GM23248 (cell line): ENCODE results near the gene GPR39. TPM values are rescaled to one million over a fixed set of nuclear protein-coding genes. Genes with fewer than 3 reads are reported as not detected.

Experiments used
- DNase-seq: peaks from one replicate; pipeline ENCODE4 v3.0.0-alpha.2; 2015
- H2AFZ ChIP-seq: fragments of 200-600 bp; sonication (generic); 2 replicates; pipeline ENCODE4 v1.6.1; 2016; ENCODE audit warnings: antibody characterized with exemption
- H3F3A ChIP-seq: fragments of 200-600 bp; sonication (generic); 2 replicates; pipeline ENCODE4 v1.6.1; 2016; ENCODE audit warnings: mild to moderate bottlenecking, antibody characterized with exemption, mixed run types; ENCODE audit not compliant: insufficient read depth
- H3K27ac ChIP-seq: fragments of 200-600 bp; sonication (generic); 2 replicates; pipeline ENCODE4 v1.5.1; 2016; ENCODE audit warnings: mild to moderate bottlenecking
- H3K27me3 ChIP-seq: fragments of 200-600 bp; sonication (generic); replicated peaks from 2 replicates; pipeline ENCODE4 v1.6.1; 2016; ENCODE audit warnings: mild to moderate bottlenecking; ENCODE audit not compliant: insufficient read depth
- H3K36me3 ChIP-seq: fragments of 200-600 bp; sonication (generic); 2 replicates; pipeline ENCODE4 v1.6.1; 2016; ENCODE audit warnings: low read depth, mild to moderate bottlenecking
- H3K4me1 ChIP-seq: fragments of 200-600 bp; sonication (generic); 2 replicates; pipeline ENCODE4 v1.6.1; 2016; ENCODE audit warnings: mild to moderate bottlenecking; ENCODE audit not compliant: insufficient read depth
- H3K4me2 ChIP-seq: fragments of 200-600 bp; sonication (generic); one replicate; pipeline ENCODE4 v1.6.1; 2016; ENCODE audit warnings: mild to moderate bottlenecking; ENCODE audit not compliant: unreplicated experiment
- H3K4me3 ChIP-seq: fragments of 200-600 bp; sonication (generic); 2 replicates; pipeline ENCODE4 v1.5.1; 2016; ENCODE audit warnings: mild to moderate bottlenecking
- H3K79me2 ChIP-seq: fragments of 200-600 bp; sonication (generic); 2 replicates; pipeline ENCODE4 v1.6.1; 2016; ENCODE audit warnings: mild to moderate bottlenecking; ENCODE audit not compliant: insufficient read depth
- H3K9ac ChIP-seq: fragments of 200-600 bp; sonication (generic); 2 replicates; pipeline ENCODE4 v1.6.1; 2016; ENCODE audit warnings: mild to moderate bottlenecking
- H3K9me2 ChIP-seq: fragments of 200-600 bp; sonication (generic); 2 replicates; pipeline ENCODE4 v1.6.1; 2016; ENCODE audit warnings: mixed run types, mild to moderate bottlenecking, moderate library complexity; ENCODE audit not compliant: insufficient read depth
- H3K9me3 ChIP-seq: fragments of 200-600 bp; sonication (generic); one replicate; pipeline ENCODE4 v1.6.1; 2017; ENCODE audit warnings: low read depth
- H4K20me1 ChIP-seq: fragments of 200-600 bp; sonication (generic); 2 replicates; pipeline ENCODE4 v1.6.0; 2016; ENCODE audit not compliant: insufficient read depth
- EZH2 ChIP-seq: fragments of 200-600 bp; sonication (generic); IDR thresholded peaks from 2 replicates; pipeline ENCODE4 v1.6.1; 2018; ENCODE audit warnings: antibody characterized with exemption, mild to moderate bottlenecking; ENCODE audit not compliant: insufficient read depth, poor library complexity, severe bottlenecking
- EZH2phosphoT487 ChIP-seq: fragments of 200-600 bp; sonication (generic); IDR thresholded peaks from 2 replicates; pipeline ENCODE4 v1.6.1; 2018; ENCODE audit warnings: antibody characterized with exemption, moderate library complexity, mild to moderate bottlenecking, low read depth; ENCODE audit not compliant: insufficient read depth
- WGBS, 2 experiments: methylation state at CpG; one replicate each; pipeline ENCODE4 v1.1.6; 2015 to 2017; ENCODE audit warnings: low lambda C conversion rate in 2 of 2, low coverage in 1 of 2; ENCODE audit errors: missing lambda C conversion rate in 2 of 2; 5-methylcytosine and 5-hydroxymethylcytosine counted together
- in situ Hi-C: fragments of 300-500 bp; cut with MboI; formaldehyde crosslinking; loops from 2 replicates; pipeline ENCODE4 v1.15.0; 2020
- polyA plus RNA-seq: library from polyadenylated mRNA; unstranded; fragments of >200 nt; fragmentation: Nextera tagmentation; extraction: Ambion mirVana; gene quantifications from 2 replicates; pipeline ENCODE4 v1.2.1, GENCODE V29; 2016
- total RNA-seq: library from RNA; depleted of rRNA; stranded (reverse); fragments of >200 nt; shearing (Covaris generic); gene quantifications from 2 replicates; pipeline ENCODE4 v1.2.3, GENCODE V29; 2014

Gene GPR39
- total and polyA plus RNA-seq, 2 experiments from 2014 or later: 1.6 to 2.6 TPM

DNA sequence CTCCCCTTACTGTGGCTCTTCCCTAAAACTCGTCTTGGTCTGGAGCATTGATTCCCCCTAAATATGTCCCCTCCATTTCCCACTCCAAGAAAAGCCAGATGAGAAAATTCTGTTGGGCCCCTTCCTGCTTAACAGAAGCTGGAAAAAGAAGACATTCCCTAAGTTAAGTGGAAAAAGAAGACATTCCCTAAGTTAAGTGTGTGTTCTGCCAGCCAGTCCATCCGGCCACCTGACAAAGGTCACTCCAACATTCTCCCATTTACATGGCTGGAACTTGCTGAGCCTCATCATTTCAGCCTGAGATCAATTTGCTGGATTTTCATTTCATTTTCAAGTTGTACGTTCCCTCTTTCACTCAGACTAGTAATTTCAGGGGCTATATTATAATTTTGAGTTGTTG is 201.4 kb downstream of the GPR39 start:
- H3K4me3 ChIP-seq: no peak overlapping the region
- H3K9me2 ChIP-seq: no peaks in the 10 kb centered on the region
- WGBS, 2 experiments: 57 to 58% methylated on average over 3 of the region's 3 CpGs
- TF ChIP-seq EZH2phosphoT487 (no peak), EZH2 (no peak)
- no peaks in the 10 kb centered on the region for H3F3A ChIP-seq
- H3K79me2 ChIP-seq: no peaks in the 10 kb centered on the region
- H3K27me3 ChIP-seq: no peaks in the 10 kb centered on the region
- H3K9ac ChIP-seq: no peak overlapping the region
- no peak overlapping the region for H3K27ac ChIP-seq
- in situ Hi-C loops: no loop called here
- H3K4me2 ChIP-seq: no peak overlapping the region
- H2AFZ ChIP-seq: no peak overlapping the region
- no peaks in the 10 kb centered on the region for H3K9me3 ChIP-seq
- DNase-seq: no peak
- H4K20me1 ChIP-seq: no peaks in the 10 kb centered on the region
- H3K4me1 ChIP-seq: peaks cover 4% of the 10 kb centered on the region
- H3K36me3 ChIP-seq: no peaks in the 10 kb centered on the region

DNA sequence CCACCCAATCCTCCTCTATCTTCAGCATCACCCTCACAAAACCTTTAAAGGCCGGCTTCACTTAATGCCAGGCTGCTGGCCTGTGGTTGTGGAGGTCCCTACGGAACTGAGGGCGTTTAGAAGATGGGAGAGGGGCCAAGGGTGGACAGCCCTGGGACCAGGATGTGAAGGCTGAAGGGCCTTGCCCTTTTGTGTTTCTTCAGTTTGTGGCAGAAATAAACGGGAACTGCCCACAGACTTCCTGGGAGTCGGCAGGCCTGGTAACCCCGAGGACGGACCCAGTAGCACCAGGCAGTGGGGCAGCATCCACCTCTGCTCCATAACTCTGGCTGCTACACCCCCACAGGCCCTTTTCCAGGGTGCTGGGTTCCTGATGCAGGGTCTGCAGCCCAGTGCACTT is 202.1 kb downstream of the GPR39 start:
- Histone ChIP-seq H3K4me2 (no peak overlapping the region), H3K9ac (no peak overlapping the region), H3K4me1 (peaks cover 10% of the 10 kb centered on the region), H3F3A (peaks cover 2% of the 10 kb centered on the region; the same call in 1 of the 2 replicates), H3K27me3 (no peaks in the 10 kb centered on the region), H3K9me3 (no peaks in the 10 kb centered on the region), H3K79me2 (no peaks in the 10 kb centered on the region), H3K27ac (no peak overlapping the region), H3K9me2 (no peaks in the 10 kb centered on the region), H3K36me3 (no peaks in the 10 kb centered on the region), H2AFZ (no peak overlapping the region), H3K4me3 (no peak overlapping the region), H4K20me1 (no peaks in the 10 kb centered on the region)
- 87 to 88% methylated on average over 7 of the region's 7 CpGs for WGBS, 2 experiments
- DNase-seq: no peak
- TF ChIP-seq EZH2phosphoT487 (no peak), EZH2 (no peak)
- in situ Hi-C loops: no loop called here

DNA sequence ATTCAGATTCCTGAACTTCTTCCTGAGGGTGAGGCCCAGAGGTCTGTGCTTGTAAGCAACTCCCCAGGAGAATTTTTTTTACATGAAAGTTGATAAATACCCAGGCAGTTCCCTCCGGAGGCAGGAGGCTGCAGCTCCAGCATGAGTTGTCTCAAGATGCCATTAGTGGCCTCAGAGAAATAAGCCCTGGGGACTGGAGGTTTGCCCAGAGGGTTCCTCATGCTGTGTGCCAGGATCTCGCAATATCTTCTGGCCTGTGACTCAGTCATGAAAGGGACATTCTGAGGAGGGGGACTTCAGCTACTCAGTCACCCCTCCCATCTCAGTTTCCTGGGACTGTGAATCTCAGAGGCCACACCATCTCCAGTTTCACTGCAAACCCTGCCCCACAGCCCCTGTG is 203.5 kb downstream of the GPR39 start:
- Histone ChIP-seq H3K9ac (no peak overlapping the region), H3K4me3 (no peak overlapping the region), H3K4me2 (no peak overlapping the region), H4K20me1 (no peaks in the 10 kb centered on the region), H3K79me2 (no peaks in the 10 kb centered on the region), H2AFZ (no peak overlapping the region), H3K36me3 (no peaks in the 10 kb centered on the region), H3K27ac (no peak overlapping the region), H3K9me2 (no peaks in the 10 kb centered on the region), H3F3A (peaks cover 9% of the 10 kb centered on the region; the same call in 1 of the 2 replicates), H3K27me3 (no peaks in the 10 kb centered on the region), H3K9me3 (no peaks in the 10 kb centered on the region), H3K4me1 (peaks cover 13% of the 10 kb centered on the region)
- peak; percentile 64 for DNase-seq
- TF ChIP-seq EZH2: no peak
- no peak for TF ChIP-seq EZH2phosphoT487
- 14% methylated on average over 2 of the region's 2 CpGs for WGBS, 2 experiments
- in situ Hi-C loops: no loop called here

DNA sequence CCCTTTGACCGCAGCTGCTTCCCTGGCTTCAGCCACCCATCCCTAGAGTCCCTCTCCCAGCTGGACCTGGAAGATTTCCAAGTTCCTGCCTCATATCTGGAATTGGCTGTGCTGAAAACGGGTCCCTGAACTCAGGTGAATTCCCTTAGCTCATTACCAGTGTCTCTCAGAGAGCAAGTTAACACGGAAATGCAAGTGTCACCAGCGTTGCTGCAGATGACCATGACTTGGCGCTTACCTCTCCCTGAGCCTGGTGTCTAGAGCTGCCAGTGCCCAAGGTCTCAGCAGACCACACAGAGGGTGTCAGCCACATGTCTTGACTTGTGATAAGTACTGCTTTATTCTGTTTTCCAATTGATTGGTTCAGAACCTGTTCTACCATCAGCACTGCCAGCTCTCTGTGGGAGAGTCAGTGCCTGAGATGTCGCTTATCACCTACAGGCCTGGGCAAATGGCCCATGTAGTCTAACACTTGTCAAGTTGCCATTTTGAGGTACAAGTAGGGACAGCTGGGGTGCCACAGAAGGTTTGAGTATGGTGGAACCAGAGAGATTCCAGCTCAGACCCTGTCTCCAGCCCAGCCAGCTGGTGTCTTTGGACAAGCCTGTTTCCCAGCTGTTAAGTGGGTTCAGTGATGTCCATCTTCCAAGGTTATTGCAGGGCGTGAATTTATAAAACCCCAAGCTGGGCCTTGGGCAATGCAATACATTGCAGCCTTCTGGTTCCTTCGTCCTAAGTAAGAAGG is 204.7 kb downstream of the GPR39 start:
- 79 to 81% methylated on average over 8 of the region's 8 CpGs for WGBS, 2 experiments

More for the DNA sequence above, 204.7 kb downstream of the GPR39 start:
- in situ Hi-C loops: no loop called here
- no peaks in the 10 kb centered on the region for H3K36me3 ChIP-seq
- peaks cover 13% of the 10 kb centered on the region for H3K4me1 ChIP-seq
- H3F3A ChIP-seq: peaks cover 9% of the 10 kb centered on the region; the same call in 1 of the 2 replicates
- H2AFZ ChIP-seq: no peak overlapping the region
- DNase-seq: no peak
- no peaks in the 10 kb centered on the region for H3K79me2 ChIP-seq
- H3K4me2 ChIP-seq: no peak overlapping the region
- no peaks in the 10 kb centered on the region for H3K9me3 ChIP-seq
- no peak overlapping the region for H3K4me3 ChIP-seq
- H4K20me1 ChIP-seq: no peaks in the 10 kb centered on the region
- H3K27me3 ChIP-seq: no peaks in the 10 kb centered on the region
- H3K9ac ChIP-seq: no peak overlapping the region
- no peak for TF ChIP-seq EZH2phosphoT487
- TF ChIP-seq EZH2: no peak
- H3K9me2 ChIP-seq: no peaks in the 10 kb centered on the region
- H3K27ac ChIP-seq: no peak overlapping the region
